Glutamatergic neuron (in vitro differentiated cells): ENCODE results near the gene GTSE1. TPM values are rescaled to one million over a fixed set of nuclear protein-coding genes. Genes with fewer than 3 reads are reported as not detected.
A peak's percentile ranks its signal among the peaks of the same experiment; 100 is the strongest.

ENCODE experiments used
- DNase-seq: peaks from one replicate; pipeline ENCODE4 v3.0.0; 2022
- H3K27ac Mint-ChIP-seq: one replicate; pipeline ENCODE4 v1.8.0; 2020; ENCODE audit warnings: mild to moderate bottlenecking, mixed read lengths, inconsistent platforms; ENCODE audit not compliant: unreplicated experiment
- H3K27me3 Mint-ChIP-seq: one replicate; pipeline ENCODE4 v1.8.0; 2020; ENCODE audit warnings: mild to moderate bottlenecking, moderate library complexity, mixed read lengths, inconsistent platforms; ENCODE audit not compliant: unreplicated experiment
- H3K36me3 Mint-ChIP-seq: one replicate; pipeline ENCODE4 v1.8.0; 2020; ENCODE audit warnings: mild to moderate bottlenecking, mixed read lengths, inconsistent platforms; ENCODE audit not compliant: unreplicated experiment
- H3K4me1 Mint-ChIP-seq: one replicate; pipeline ENCODE4 v1.8.0; 2020; ENCODE audit warnings: mild to moderate bottlenecking, low read depth, mixed read lengths, inconsistent platforms; ENCODE audit not compliant: unreplicated experiment
- H3K4me3 Mint-ChIP-seq: one replicate; pipeline ENCODE4 v1.8.0; 2020; ENCODE audit warnings: mild to moderate bottlenecking, mixed read lengths, inconsistent platforms; ENCODE audit not compliant: unreplicated experiment
- H3K9me3 Mint-ChIP-seq: one replicate; pipeline ENCODE4 v1.8.0; 2020; ENCODE audit warnings: mild to moderate bottlenecking, moderate library complexity, mixed read lengths, inconsistent platforms; ENCODE audit not compliant: unreplicated experiment
- CTCF ChIP-seq: fragments of 200-600 bp; sonication (generic); IDR thresholded peaks from one replicate; pipeline ENCODE4 v1.5.0; 2021; ENCODE audit not compliant: partially characterized antibody, unreplicated experiment
- total RNA-seq: library from RNA; stranded (reverse); fragmentation: NEBNext Ultra II Directional; extraction: Animal tissue kit (Norgen Biotek cat#: 25700); gene quantifications from one replicate; pipeline ENCODE4 v1.2.1, GENCODE V29; 2021; ENCODE audit not compliant: unreplicated experiment

GTSE1 gene
- total RNA-seq, 1 donor from 2014 or later: 7.5 TPM

- Mint-ChIP-seq H3K4me3 (peak overlapping the region; percentile 58), H3K9me3 (peaks cover 11% of the 10 kb centered on the region), H3K36me3 (peaks cover 4% of the 10 kb centered on the region), H3K27me3 (peaks cover 4% of the 10 kb centered on the region), H3K27ac (no peak overlapping the region), H3K4me1 (peaks cover 10% of the 10 kb centered on the region)
- TF ChIP-seq CTCF: no peak
- no peak for DNase-seq
These were observed 27.1 kb upstream of the GTSE1 start for GRCh38 chr22:46269564-46269963.

- Mint-ChIP-seq H3K27ac (no peak overlapping the region), H3K4me1 (peaks cover 10% of the 10 kb centered on the region), H3K27me3 (peaks cover 5% of the 10 kb centered on the region), H3K9me3 (peaks cover 4% of the 10 kb centered on the region), H3K4me3 (no peak overlapping the region), H3K36me3 (peaks cover 7% of the 10 kb centered on the region)
- DNase-seq: no peak
- TF ChIP-seq CTCF: no peak
These were observed 24.5 kb upstream of the GTSE1 start for GRCh38 chr22:46272196-46272595.

GRCh38 chr22:46272762-46273431 lies 23.8 kb upstream of the GTSE1 start:
- Mint-ChIP-seq H3K27me3 (peaks cover 5% of the 10 kb centered on the region), H3K4me1 (peaks cover 9% of the 10 kb centered on the region), H3K9me3 (peaks cover 2% of the 10 kb centered on the region), H3K4me3 (no peak overlapping the region), H3K27ac (peak overlapping the region; percentile 60), H3K36me3 (peaks cover 9% of the 10 kb centered on the region)
- TF ChIP-seq CTCF: no peak
- DNase-seq: no peak

GRCh38 chr22:46273432-46274148 lies 23.1 kb upstream of the GTSE1 start:
- H3K27ac Mint-ChIP-seq: peak overlapping the region; percentile 86
- H3K9me3 Mint-ChIP-seq: no peaks in the 10 kb centered on the region
- H3K4me1 Mint-ChIP-seq: peaks cover 9% of the 10 kb centered on the region
- H3K36me3 Mint-ChIP-seq: peaks cover 15% of the 10 kb centered on the region
- H3K4me3 Mint-ChIP-seq: no peak overlapping the region
- no peak for TF ChIP-seq CTCF
- DNase-seq: peak; percentile 50
- H3K27me3 Mint-ChIP-seq: peaks cover 5% of the 10 kb centered on the region

- Mint-ChIP-seq H3K27ac (no peak overlapping the region), H3K9me3 (no peaks in the 10 kb centered on the region), H3K36me3 (peaks cover 15% of the 10 kb centered on the region), H3K27me3 (peaks cover 5% of the 10 kb centered on the region), H3K4me3 (no peak overlapping the region), H3K4me1 (peaks cover 9% of the 10 kb centered on the region)
- no peak for DNase-seq
- no peak for TF ChIP-seq CTCF
These were observed 22.3 kb upstream of the GTSE1 start for GRCh38 chr22:46274381-46274780.
